GM03348 (cell line): Measurements from ENCODE around the gene EDA.
"Not testable (repeated sequence)": the region's sequence is repeated elsewhere in the genome, so short reads cannot be mapped to it uniquely, and the experiment has no call there.

Source experiments
- DNase-seq: peaks from one replicate; pipeline ENCODE4 v3.0.0; 2012; ENCODE audit warnings: low spot score

The EDA gene

DNA sequence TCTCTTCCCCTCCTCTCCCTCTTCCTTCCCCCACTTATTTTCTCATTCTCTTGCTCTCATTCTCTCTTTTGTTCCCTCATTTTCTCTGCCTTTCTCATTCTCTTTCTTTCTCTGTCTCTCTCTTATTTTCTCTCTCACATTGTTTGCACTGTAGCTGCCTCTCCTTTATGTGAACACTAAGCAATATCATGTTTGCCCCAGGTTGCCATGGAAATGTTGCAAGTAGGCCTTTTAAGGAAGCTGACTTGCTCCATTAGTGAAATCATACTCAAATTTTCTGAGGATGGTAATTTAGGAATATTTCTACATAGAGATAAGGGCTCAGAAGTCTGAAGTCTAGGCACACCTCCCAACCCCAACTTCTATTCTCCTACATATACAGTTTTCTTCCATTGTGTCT lies 130.1 kb downstream of the EDA start:
- no peak for DNase-seq

DNA sequence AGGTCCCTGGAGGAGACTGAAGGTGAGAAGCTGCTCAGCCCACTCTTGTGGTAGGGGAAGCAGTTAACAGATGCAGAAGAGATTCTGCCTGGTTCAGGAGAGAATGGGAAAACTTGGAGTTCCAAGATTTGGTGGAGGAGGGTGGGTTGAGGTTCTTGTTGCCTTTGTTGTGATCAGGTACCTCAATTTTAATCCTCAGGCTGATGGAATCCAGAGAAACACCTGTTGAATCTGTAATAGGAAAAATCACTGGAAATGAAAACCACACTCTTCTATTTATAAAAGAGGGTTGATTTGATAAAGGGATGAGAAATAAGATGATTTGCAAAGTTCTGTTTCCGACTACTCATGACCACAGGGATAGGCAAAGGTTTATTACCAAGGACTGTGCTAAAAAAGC lies 132.1 kb downstream of the EDA start:
- no peak for DNase-seq

DNA sequence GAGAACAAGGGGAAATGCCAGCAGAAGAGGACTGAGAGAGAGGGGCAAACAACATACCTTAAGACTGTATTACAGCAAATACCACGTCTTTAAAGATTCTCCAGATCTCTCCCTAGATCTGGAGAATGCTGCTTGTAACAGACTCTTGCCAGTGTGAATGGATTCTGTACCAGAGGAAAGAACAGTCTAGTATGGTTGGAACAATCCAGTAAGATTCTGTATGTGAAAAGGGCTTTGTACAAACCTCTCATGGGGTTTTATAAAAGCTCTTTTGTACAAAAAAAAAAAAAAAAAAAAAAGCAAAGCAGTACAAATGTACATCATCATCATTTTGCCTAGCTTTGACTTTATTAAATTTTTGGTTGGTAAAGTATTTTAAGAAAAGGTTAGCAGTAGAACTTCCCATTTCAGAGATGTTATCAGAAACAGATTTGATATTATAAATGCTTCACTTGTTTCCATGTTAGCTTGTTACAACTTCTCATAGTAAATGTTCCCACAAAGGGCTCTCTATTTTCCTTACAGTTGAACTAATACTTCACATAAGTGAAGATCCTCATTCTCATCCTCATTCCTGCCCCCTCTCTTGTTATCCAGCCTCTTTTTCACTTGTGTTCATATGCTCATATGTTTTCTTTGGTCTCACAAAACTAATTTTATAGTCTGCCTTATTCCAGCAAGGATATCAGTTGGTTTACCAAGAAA lies 144.2 kb downstream of the EDA start:
- no peak for DNase-seq

DNA sequence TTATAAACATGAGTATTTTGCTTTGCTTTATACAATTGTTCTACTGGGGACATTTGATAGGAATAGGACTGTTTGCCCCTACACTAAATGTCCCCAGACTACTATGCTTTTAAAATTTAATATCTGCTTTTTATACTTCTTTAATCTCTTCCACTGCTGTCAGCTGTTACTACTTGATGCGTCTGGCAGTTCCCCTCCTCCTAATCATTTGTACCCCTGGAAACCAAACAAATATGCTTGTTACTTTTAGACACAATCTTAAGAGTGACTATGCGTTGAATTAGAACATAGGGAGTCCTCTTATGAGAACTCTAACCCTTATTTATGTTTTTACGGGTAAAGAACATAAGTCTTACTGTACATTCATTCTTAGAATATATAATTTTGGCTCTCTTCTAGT lies 145.7 kb downstream of the EDA start:
- no peak for DNase-seq

DNA sequence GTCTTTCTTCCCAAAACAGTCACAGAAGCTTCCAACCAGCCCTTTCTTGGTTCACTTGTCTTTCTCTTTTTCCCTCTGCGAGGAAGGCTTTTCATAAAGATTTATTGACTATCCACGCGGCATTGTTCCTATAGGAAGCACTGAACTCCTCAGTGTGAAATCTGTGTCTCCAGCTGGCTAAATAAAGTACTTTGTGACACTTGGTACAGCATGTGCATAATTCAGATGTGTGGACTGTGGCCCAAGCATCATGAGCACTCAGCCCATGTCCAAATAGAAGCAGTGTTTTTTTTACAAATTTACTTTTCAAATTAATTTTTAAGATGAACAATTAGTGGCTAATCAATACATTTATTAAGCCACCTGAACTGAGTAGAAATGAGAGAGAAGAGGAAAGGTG lies 146.4 kb downstream of the EDA start:
- no peak for DNase-seq

DNA sequence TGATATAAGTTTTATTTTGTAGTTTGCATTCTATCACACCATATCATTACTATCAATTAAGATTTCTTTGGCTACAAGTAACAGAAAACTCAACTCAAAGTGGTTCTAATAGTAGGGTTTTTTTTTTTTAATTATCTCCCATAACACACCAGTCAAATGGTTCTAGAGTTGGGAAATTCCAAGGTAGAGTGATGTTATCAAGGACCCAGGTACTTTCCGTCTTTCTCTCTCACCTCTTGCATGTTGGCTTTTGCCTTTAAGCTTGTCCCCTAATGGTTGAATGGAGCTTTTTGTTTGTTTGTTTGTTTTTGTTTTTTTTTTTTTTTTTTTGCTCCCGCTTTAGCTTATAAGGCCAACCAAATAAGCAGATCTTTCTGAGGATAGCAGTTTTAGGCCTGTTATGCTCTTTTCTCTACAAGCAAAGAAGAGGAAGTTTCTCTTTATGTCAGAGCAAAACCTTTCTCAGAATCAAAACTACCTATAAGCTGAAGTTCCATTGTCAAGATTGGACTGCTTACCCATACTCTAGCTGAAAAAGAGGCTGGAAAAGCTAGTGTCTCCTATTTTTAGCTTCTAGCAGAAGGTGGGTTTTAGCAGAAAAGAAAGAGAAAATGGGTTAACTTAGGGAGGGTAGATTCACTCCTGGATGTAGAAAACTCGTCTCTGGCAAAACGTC lies 177.5 kb downstream of the EDA start:
- DNase-seq, result no peak

DNA sequence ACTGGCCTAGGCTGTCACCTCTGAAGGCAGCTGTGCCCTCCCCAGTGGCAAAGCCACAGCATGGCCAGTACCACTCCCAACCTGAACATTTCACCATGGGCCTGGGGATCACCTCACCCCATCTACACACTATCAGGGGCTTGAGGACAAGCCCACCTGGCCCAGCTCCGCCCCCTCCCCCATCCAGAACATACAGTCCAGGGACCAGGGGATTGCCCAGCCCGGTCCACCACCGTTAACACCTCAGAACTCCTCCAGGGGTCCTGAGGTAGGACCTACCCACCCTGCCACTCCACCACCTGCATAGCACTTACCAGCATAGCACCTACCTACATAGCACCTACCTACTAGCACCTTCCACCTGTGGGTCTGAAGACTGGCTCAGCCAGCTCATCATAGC lies 179.8 kb downstream of the EDA start:
- DNase-seq, result no peak

DNA sequence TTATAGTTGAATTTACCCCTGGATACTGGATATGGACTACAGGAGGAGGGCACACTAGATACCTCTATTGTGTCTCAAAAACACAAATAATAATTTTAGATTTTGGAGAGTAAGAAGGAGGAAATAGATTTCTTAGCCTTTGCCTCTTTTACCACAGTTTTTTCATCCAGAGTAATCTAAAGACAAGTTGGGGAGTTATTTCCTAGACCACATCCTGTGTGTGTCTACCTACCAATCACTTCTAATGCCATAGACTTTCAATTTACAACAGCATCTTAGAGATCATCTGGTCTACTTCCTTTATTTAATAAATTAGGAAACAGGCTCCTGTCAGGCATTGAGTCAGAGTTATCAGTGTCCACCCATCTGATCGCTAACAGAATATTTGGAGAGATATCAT lies 191.5 kb downstream of the EDA start:
- no peak for DNase-seq

DNA sequence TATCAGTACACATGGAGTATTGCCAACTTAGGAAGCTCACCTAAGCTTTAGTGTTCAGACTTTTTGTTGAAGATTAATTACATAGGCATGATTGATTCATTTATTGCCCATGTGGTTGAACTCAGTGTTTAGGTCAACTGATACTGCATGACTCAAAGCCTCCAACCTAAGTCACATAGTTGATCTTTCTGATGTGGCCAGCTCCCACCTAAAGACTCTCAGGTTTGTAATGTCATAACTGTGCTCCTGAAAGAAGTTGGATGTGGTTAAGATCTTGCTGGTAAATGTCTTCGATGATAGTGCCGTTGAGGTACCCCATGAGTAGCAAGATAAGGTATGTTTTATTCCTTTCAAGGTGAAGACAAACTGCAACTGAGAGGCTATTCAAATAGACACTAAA lies 192.5 kb downstream of the EDA start:
- no peak for DNase-seq

DNA sequence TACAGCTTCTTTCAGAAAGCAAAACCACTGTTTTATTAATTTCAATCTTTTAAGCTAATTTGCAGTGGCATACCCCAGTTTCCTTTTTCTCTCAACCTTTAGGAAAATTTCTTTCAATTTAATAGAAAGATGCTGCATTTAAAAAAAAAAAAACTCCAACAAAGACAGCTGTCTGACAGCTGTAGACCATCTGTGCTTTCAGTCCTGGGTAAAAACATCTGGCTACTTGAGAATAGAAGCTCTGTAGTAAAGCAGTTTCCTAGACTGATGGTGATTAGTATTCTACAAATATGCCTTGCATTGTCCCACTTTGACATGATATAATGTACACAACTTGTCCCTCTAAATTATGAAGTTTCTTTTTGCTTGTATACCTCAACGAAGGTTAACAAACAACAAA lies 197.8 kb downstream of the EDA start:
- DNase-seq, result no peak

DNA sequence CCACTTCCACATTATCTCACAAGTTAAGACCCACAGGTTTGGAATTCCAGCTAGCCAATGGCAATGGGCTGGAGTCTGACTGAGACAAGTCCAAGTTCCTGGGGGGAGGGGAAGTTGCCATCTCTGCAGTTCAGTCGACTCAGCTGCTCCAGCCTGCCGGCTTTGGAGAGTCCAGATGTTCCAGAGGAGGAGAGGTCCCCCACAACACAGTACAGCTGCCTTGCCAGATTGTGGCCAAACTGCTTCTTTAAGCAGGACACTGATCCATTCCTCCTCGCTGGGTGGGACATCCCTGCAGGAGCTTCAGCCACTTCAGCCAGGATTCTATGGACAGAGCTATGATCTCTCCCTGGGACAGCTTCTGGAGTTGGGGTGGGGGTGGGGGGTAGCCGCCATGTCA lies 199.2 kb downstream of the EDA start:
- no peak for DNase-seq

DNA sequence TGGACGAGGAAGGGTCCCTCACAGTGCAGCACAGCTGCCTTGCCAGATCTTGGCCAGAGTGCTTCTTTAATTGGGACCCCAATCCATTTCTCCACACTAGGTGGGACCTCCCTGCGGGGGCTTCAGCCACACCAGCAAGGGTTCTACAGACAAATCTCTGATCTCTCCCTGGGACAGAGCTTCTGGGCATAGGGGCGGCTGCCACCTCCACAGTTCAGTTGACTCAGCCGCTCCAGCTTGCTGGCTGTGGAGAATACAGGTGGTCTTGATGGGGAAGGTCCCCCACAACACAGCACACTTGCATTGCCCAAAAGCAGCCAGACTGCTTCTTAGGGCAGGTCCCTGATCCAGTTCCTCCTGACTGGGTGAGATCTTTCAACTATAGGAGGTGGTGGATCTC lies 199.6 kb downstream of the EDA start:
- no peak for DNase-seq

DNA sequence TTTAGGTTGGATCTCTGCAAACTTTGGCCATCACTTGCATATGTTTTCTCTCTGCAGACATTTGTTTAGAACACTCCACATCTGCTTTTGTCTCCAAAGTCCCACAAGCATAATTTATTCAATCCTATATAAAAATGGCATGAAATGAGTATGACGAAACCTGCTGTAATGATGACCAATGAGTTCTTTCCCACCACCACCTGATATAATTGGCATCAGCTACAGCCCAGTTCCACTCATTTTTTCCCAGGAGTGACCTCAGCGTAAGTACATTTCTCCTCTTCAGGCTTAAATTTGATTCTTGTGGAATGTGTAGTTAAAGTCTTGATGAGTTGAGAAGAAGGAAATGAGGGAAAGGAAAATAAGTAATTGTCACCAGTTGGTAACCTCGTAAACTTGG lies 228.7 kb downstream of the EDA start:
- no peak for DNase-seq

DNA sequence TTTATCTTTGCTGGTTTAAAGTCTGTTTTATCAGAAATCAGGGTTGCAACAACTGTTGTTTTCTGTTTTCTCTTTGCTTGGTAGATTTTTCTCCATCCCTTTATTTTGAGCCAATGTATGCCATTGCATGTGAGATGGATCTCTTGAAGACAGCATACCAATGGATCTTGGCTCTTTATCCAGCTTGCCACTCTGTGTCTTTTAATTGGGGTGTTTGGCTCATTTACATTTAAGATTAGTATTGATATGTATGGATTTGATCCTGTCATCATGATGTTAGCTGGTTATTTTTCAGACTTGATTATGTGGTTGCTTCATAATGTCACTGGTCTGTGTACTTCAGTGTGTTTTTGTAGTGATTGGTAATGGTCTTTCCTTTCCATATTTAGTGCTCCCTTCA lies 244.1 kb downstream of the EDA start:
- DNase-seq, result not testable (repeated sequence)

DNA sequence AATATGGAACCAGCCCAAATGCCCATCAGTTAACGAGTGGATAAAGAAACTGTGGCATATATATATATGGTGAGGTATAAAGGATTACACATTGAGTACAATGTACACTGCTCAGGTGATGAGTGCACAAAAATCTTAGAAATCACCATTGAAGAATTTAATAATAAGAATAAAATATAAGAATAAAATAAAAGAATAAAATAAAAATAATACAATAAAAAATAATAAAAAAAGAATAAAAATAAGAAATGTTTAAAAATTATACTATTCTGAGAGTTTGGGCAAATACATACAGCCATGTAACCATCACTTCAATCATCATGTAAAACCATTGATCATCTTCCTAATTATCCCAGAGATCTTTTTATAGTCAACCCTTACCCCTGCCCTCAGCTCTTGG lies 260.3 kb downstream of the EDA start:
- DNase-seq, result no peak

DNA sequence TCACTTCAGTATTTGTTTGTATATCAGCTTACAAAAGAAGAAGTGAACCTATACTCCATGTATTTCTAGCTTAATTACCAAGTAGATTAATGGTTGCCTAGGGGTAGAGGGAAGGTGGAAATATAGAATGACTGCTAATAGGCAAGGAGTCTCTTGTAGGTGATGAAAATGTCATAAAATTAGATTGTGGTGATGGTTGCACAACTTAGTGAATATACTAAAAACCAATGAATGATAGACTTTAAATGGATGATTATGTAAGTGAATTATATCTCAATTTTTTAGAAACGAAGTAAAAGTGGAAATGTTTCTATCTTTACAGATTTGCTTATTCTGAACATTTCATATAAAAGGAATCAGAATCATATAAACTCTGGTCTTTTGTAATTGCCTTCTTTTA lies 268.3 kb downstream of the EDA start:
- no peak for DNase-seq

DNA sequence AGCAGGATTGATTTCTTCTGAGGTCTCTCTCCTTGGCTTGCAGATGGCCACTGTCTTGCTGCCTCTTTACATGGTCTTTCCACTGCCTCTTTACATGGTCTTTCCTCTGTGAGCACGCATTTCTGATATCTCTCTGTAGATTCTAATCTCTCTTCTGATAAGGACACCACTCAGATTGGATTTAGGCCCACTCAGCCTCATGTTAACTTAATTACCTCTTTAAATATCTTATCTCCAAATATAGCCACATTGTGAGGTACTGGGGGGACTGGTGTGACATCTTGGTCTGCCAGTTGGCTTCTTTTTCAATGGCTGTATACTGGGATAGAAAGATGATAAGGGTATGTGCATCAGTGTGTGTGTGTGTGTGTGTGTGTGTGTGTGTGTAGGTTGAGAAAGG lies 280.1 kb downstream of the EDA start:
- no peak for DNase-seq

DNA sequence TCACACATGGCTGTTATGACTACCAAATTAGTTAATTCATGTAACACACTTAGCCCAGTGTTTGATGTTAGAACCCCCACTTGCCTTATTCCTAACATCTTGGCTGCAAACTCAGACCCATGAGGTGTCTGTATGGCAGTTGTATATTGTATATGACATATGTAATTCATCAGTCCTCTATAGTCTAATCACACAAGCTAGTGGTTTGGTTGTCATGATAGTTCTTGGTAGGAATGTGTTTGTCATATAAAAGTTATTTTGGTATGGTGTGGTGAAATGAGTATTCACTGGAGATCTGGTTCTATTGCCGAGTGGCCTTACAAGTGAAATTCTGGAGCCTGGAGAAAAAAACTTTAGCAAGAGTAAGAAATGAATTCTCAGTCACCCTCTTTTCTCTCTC lies 284.6 kb downstream of the EDA start:
- no peak for DNase-seq

DNA sequence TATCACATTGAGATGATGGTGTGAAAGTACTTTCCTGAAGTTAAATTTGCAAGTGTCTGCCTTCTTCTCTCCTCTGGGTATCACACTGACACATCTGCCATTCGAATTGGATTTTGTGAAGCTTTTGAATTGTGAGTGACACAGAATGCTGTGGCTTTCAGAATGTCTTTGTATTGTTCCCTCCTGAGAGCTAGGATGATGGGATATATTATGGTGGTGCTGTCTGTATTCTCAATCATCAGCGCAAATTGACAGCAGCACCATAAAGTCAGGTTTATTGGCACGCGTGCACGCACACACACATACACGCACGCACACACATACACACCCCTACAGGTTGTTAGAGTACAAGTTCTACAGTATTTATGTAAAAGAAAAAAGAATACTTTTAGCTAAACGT lies 290.5 kb downstream of the EDA start:
- no peak for DNase-seq

DNA sequence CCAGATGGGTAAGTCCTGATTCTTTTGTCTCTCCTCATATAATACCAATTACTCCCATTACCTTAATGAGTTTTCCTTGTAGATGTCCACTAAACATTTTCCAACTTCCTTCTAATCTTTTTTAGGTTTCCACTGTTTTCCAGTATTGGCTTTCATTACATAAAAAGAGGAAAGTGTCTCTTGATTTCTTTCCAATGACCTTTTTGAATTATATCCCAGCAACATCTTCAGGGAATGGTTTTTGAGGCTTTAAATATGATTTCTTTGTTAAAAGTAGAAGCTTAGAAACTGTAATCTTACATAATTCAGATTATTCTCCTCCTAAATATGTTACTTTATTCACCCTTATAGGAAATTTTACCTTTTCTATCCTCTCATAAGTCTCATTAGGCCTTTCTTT lies 298.9 kb downstream of the EDA start:
- DNase-seq, result no peak

DNA sequence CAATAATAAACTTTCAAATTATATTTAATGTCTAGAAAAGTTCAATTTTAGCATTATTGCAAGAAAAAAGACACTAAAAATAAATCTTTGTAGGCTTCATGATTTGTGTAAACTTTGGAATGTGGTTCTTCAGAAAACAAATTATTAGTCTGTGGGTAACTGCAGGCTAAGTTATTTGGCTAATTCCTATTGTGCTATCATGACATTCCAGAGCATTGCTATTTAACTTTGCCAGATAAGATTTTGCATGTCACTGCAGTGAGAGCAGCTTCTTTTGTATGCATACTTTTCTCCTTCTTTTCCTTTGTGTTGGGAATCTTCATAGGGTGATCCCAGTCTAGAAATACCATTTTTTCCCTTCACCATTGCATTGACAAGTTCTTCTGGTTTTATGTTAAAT lies 303.8 kb downstream of the EDA start:
- DNase-seq, result no peak

DNA sequence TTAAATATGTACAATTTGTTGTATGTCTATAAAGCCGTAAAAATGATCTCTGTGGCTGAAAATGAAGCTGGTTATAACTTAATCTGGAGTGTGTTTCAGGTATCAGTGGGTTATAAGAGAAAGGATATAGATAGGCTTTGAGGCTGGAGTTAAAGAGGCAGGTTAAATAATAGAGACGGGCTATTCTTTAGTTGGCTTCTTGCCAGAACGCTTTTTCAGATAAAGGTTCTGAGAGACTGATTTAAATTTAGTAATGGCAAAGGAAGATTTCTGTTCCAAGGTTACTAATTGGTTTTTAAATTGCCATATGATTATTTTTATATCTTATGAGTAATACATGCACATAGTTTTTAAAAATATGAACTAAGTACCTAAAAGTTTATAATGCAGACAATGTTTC lies 316.4 kb downstream of the EDA start:
- no peak for DNase-seq

DNA sequence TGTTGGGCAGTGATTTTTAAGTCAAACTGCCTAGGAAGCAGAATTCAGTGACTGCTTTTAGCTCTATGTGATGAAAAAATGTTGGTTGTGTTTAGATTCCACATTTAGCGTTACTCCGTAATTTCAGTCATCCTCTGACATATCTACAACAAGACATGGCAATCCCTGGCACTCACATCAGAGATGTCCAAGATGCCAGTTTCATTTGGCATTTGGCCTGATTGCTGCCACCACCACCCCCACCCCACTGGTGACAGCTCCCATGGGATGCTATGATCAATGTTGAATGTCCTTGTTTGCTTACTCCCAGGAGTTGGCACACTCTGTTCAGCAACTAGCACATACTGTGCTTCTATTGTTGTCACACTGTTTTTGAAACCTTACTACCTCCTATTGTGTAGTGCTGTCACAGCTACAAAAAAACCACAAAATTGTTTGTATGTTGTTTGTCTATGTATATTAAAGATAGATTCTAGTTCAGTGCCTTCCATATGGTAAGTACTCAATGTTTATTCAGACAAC lies 332.4 kb downstream of the EDA start:
- no peak for DNase-seq

DNA sequence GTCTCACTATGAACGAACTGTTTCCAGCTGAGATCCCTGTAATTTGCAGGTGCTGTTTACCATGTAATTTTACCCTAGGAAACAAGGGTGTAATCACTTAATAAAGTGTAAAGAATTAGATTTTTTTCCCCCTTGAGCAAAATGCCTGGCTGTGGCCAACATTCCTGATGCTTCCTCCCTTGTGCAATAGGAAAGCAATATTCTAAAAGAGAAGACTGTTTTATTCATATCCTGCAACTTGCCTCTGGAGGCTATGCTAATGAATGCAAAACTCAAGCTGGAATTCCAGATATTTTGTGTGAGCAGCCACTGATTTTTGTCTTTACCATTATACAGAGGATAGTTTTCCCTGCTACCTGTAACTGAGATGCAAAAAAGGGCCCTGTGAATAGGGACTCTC lies 335.8 kb downstream of the EDA start:
- DNase-seq, result no peak
